ENCODE data around the gene BLOC1S2. TPM values are rescaled to one million over a fixed set of nuclear protein-coding genes. Genes with fewer than 3 reads are reported as not detected.
A peak's percentile ranks its signal among the peaks of the same experiment; 100 is the strongest.

BLOC1S2 gene
- total RNA-seq, 1 donor from 2014 or later = 21.4 TPM

GRCh38 chr10:100265821-100266485, 20.5 kb downstream of the BLOC1S2 start:
- H3K27me3 ChIP-seq = no peaks in the 10 kb centered on the region
- TF ChIP-seq, protein P1, sequence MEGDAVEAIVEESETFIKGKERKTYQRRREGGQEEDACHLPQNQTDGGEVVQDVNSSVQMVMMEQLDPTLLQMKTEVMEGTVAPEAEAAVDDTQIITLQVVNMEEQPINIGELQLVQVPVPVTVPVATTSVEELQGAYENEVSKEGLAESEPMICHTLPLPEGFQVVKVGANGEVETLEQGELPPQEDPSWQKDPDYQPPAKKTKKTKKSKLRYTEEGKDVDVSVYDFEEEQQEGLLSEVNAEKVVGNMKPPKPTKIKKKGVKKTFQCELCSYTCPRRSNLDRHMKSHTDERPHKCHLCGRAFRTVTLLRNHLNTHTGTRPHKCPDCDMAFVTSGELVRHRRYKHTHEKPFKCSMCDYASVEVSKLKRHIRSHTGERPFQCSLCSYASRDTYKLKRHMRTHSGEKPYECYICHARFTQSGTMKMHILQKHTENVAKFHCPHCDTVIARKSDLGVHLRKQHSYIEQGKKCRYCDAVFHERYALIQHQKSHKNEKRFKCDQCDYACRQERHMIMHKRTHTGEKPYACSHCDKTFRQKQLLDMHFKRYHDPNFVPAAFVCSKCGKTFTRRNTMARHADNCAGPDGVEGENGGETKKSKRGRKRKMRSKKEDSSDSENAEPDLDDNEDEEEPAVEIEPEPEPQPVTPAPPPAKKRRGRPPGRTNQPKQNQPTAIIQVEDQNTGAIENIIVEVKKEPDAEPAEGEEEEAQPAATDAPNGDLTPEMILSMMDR (IDR thresholded peaks at IDR 0.05) = no peak
- H3K4me1 ChIP-seq = peaks cover 4 to 11% of the 10 kb centered on the region in 2 donors
- peaks cover 0 to 6% of the 10 kb centered on the region in 2 donors for H3K36me3 ChIP-seq
- H3K9me3 ChIP-seq = no peaks in the 10 kb centered on the region
- intact Hi-C loops (cut with DNase I) = no loop called here
- H3K27ac ChIP-seq = no peak overlapping the region
- H3K4me3 ChIP-seq = peak overlapping the region in 1 of 2 donors; percentile 89
- DNase-seq (ENCODE audit: low spot score in 2 of 2) = no peak

DNA sequence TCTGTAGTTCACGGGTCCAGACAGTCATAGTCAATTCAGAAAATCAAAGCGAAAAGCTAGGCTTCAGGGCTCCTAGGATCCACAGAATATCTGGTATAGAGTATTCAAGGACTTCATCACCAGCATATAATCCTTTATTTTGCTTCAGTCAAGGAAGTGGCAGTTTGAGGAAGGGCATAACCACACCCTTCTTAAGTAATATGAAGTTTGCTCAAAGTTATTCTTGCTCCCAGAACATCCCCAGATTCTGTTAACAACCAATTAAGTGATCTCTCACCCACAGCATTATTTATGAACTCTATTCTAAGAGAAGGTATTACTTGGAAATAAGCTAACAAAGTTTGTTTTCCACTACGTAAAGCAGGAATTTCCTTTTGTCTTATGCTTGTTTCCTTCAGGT, 32.3 kb downstream of the BLOC1S2 start:
- H3K27ac ChIP-seq = no peak overlapping the region
- intact Hi-C loops (cut with DNase I) = no loop called here
- DNase-seq (ENCODE audit: low spot score in 2 of 2) = no peak
- H3K4me3 ChIP-seq = no peak overlapping the region
- no peaks in the 10 kb centered on the region for H3K27me3 ChIP-seq
- TF ChIP-seq, protein P1 (IDR thresholded peaks at IDR 0.05) = no peak
- peaks cover 70 to 84% of the 10 kb centered on the region in 2 donors for H3K36me3 ChIP-seq
- H3K4me1 ChIP-seq = no peaks in the 10 kb centered on the region
- H3K9me3 ChIP-seq = no peaks in the 10 kb centered on the region

DNA sequence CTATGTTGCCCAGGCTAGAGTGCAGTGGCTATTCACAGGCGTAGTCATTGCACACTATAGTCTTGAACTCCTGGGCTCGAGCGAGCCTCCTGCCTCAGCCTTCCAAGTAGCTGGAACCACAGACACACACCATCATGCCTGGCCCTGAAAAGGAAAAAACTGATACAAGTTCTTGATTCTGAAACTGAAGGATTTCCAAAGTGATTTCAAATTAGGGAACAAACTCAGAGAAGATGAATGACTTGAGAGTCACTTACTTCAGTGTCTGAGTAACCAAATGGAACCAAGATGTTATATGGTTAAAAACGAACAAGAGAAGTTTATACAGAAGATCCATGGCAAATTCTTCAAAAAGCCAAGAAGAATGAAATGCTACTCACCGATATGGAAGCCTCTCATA, 33.4 kb downstream of the BLOC1S2 start:
- no peaks in the 10 kb centered on the region for H3K27me3 ChIP-seq
- TF ChIP-seq, protein P1 (IDR thresholded peaks at IDR 0.05) = no peak
- no peak overlapping the region for H3K27ac ChIP-seq
- peaks cover 78 to 87% of the 10 kb centered on the region in 2 donors for H3K36me3 ChIP-seq
- no peaks in the 10 kb centered on the region for H3K9me3 ChIP-seq
- H3K4me1 ChIP-seq = no peaks in the 10 kb centered on the region
- no peak overlapping the region for H3K4me3 ChIP-seq
- intact Hi-C loops (cut with DNase I) = no loop called here
- no peak for DNase-seq (ENCODE audit: low spot score in 2 of 2)

DNA sequence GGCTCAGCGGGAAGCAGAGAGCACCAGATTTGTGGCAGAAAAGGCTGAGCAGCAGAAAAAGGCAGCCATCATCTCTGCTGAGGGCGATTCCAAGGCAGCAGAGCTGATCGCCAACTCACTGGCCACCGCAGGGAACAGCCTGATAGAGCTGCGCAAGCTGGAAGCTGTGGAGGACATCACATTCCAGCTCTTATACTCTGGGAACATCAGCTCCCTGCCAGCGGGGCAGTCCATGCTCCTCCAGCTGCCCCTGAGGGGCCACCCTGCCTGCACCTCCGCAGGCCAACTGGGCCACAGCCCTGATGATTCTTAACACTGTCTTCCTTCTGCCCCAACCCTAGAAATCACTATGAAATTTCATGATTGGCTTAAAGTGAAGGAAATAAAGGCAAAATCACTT, 37.7 kb downstream of the BLOC1S2 start:
- peaks cover 67 to 96% of the 10 kb centered on the region in 2 donors for H3K36me3 ChIP-seq
- no peaks in the 10 kb centered on the region for H3K9me3 ChIP-seq
- H3K4me1 ChIP-seq = no peaks in the 10 kb centered on the region
- DNase-seq (ENCODE audit: low spot score in 2 of 2) = no peak
- H3K27me3 ChIP-seq = no peaks in the 10 kb centered on the region
- TF ChIP-seq, protein P1 (IDR thresholded peaks at IDR 0.05) = no peak
- no peak overlapping the region for H3K27ac ChIP-seq
- intact Hi-C loops (cut with DNase I) = no loop called here
- no peak overlapping the region for H3K4me3 ChIP-seq

DNA sequence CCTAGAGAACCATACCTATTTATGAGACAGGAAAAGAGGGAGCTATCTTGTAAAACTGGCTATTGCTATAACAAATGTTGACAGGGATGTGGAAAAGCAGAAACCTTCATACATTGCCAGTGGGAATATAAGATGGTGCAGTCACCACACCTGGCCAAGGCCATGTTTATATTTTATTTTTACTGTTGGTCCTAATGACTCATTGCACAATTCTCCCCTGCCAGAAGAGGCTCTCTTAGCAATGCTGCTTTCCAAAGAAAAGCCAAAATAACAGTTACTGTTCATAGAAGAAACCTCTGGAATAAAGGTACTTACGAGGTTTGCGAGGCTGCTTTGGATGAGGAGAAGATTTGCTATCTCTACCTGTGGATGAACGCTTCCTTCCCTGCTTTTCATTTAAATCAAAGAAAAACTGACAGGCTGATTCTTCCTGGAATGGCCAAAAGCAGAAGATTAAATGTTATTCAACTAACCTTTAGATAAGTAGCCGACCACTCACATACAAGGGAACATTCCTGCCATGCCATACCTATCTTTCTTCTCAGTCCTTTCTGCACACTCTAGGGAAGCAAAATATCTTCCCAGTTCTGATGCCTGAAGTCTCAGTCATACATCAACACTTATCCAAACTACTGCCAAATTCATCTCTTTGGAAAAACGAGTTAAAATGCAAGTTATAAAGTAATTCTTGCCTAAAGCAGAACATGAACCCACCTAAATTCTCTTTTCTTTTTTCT, 40.8 kb downstream of the BLOC1S2 start:
- Histone ChIP-seq H3K27me3 (no peaks in the 10 kb centered on the region), H3K4me1 (no peaks in the 10 kb centered on the region), H3K27ac (no peak overlapping the region), H3K4me3 (no peak overlapping the region), H3K9me3 (no peaks in the 10 kb centered on the region), H3K36me3 (peaks cover 48 to 89% of the 10 kb centered on the region in 2 donors)
- intact Hi-C loops (cut with DNase I) = no loop called here
- DNase-seq (ENCODE audit: low spot score in 2 of 2) = no peak
- TF ChIP-seq, protein P1 (IDR thresholded peaks at IDR 0.05) = no peak
